ENCODE measurements around the gene BRI3.
A peak's percentile ranks its signal among the peaks of the same experiment; 100 is the strongest.

BRI3 gene

GRCh38 chr7:98280791-98281756, at the start of gene BRI3:
TSS of gene BRI3 (plus strand) at chr7:98281686. CDS start at chr7:98281796, 110 bp downstream.
- DNase-seq, result peak; percentile 98

GRCh38 chr7:98232263-98232585, 49.3 kb upstream of the BRI3 start:
- no peak for DNase-seq

GRCh38 chr7:98232799-98233198, 48.7 kb upstream of the BRI3 start:
- DNase-seq, result no peak

- DNase-seq, result no peak
Measured at GRCh38 chr7:98233219-98234070, 48.0 kb upstream of the BRI3 start.

- no peak for DNase-seq
Measured at GRCh38 chr7:98234429-98235147, 46.9 kb upstream of the BRI3 start.

GRCh38 chr7:98235901-98236300, 45.6 kb upstream of the BRI3 start:
- DNase-seq, result no peak

- no peak for DNase-seq
Measured at GRCh38 chr7:98236355-98237185, 44.9 kb upstream of the BRI3 start.

GRCh38 chr7:98238076-98238475, 43.4 kb upstream of the BRI3 start:
- DNase-seq, result no peak

GRCh38 chr7:98238976-98239375, 42.5 kb upstream of the BRI3 start:
- DNase-seq, result no peak

GRCh38 chr7:98240961-98241673, 40.4 kb upstream of the BRI3 start:
- DNase-seq, result peak; percentile 35

GRCh38 chr7:98241674-98242241, 39.7 kb upstream of the BRI3 start:
- DNase-seq, result no peak

GRCh38 chr7:98242342-98242741, 39.1 kb upstream of the BRI3 start:
- DNase-seq, result no peak

GRCh38 chr7:98242934-98243333, 38.6 kb upstream of the BRI3 start:
- no peak for DNase-seq

- no peak for DNase-seq
Measured at GRCh38 chr7:98244871-98245270, 36.6 kb upstream of the BRI3 start.

GRCh38 chr7:98248156-98248555, 33.3 kb upstream of the BRI3 start:
- DNase-seq, result no peak

GRCh38 chr7:98249106-98249505, 32.4 kb upstream of the BRI3 start:
- peak; percentile 14 for DNase-seq

- DNase-seq, result peak; percentile 63
Measured at GRCh38 chr7:98250789-98251188, 30.7 kb upstream of the BRI3 start.

- peak; percentile 61 for DNase-seq
Measured at GRCh38 chr7:98251231-98251600, 30.3 kb upstream of the BRI3 start.

- peak; percentile 87 for DNase-seq
Measured at GRCh38 chr7:98251601-98252424, 29.7 kb upstream of the BRI3 start, which contains the start of gene TECPR1. TSS of gene TECPR1 (minus strand) at chr7:98252232. CDS start at chr7:98246146, 6,086 bp downstream.

GRCh38 chr7:98252425-98253054, 28.9 kb upstream of the BRI3 start:
- no peak for DNase-seq
